NCI-H2081 treated with DMSO at 0.1 percent for 48 hours (cell line): ENCODE data around the gene TBL1X.
"Not testable (repeated sequence)": the region's sequence is repeated elsewhere in the genome, so short reads cannot be mapped to it uniquely, and the experiment has no call there.

Source experiments
- DNase-seq: peaks from one replicate; lab custom pipeline; 2025; lab: John Stamatoyannopoulos, UW

Gene TBL1X

DNA sequence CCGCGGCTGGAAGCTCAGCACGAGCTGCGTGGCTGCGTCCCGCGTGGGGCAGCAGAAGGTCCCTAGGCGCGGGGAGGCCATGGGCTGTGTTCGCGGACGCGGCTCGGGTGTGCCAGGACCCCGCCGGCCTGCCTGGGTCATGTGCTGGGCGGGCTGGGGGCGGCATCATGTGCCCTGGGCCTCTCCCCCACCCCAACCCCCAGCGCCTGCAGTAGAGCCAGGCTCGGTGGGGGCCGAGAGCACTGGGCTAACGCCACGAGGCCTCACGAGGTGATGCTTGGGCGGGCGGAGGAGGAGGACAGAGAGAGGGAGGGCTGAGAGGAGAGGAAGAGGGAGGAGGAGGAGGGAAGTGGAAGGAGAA lies 300.9 kb downstream of the TBL1X start, which contains the start of gene GPR143:
Gene GPR143 (minus strand): TSS at position 111 of the 361 bp plus-strand sequence. CDS start 30 bp downstream, at position 81.
- no peak for DNase-seq

DNA sequence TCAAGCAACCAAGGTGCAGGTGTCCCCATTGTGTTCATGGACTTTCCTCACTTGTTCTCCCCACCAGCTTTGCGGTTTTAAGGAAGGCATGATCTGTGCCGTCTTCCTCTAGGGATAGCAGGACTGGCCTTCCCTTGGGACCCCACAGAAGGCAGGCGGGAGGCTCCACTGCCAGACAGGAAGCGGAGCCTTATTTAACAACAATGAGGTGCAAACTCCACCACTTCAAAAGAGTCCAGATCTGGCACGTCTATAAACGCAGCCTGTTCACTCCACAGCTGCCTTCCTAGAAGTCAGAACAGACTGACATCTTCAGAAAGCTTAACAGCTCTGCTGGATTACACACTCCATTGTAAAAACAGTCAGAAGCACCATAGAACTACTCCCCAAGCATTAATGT lies 302.5 kb downstream of the TBL1X start:
- DNase-seq: no peak

DNA sequence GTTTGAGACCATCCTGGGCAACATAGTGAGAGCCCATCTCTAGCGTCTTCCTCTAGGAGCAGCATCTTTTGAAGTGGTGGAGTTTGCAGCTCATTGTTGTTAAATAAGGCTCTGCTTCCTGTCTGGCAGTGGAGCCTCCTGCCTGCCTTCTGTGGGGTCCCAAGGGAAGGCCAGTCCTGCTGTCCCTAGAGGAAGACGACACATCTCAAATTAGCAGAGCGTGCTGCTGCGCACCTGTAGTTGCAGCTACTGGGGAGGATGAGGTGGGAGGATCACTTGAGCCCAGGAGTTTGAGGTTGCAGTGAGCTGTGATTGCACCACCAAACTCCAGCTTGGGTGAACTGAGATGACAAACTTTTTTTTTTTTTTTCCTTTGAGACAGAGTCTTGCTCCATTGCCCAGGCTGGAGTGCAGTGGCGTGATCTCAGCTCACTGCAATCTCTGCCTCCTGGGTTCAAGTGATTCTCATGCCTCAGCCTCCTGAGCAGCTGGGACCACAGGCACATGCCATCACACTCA lies 303.5 kb downstream of the TBL1X start:
- not testable (repeated sequence) for DNase-seq

DNA sequence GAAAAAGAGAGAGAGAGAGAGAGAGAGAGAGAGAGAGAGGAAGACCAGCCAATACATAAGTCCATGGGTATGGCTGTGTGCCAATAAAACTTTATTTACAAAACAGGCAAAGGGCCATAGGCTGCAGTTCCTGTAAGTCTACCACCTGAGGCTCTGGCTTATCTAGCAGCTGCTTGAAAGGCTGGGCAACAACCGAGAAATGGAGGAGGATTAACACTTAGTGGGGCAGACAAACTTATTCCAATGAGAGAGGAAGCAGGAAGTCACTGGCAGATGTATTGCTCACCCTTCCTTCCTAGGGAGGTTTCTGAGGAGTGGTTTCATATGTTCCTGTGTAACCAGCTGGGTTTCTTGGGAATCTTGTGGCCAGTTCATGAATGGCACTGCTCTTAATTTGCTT lies 305.5 kb downstream of the TBL1X start:
- no peak for DNase-seq

DNA sequence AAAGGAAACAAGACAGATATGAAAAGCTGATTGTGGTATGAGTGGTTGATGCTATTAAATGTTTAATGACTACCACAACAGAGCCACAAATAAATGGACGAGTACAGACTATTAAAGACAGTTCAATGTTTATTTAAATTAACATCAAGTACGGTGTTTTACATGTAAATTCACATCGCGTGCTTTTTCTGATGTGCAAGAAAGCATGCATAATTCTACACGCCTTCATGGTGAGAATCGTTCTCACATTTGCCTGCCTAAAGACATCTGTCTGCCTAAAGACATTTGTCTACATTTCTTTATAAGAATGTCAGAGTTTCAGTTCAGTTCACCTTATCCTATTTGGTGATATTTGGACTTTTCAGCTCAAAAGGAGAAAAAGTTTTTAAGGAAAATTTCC lies 308.1 kb downstream of the TBL1X start:
- DNase-seq: no peak

DNA sequence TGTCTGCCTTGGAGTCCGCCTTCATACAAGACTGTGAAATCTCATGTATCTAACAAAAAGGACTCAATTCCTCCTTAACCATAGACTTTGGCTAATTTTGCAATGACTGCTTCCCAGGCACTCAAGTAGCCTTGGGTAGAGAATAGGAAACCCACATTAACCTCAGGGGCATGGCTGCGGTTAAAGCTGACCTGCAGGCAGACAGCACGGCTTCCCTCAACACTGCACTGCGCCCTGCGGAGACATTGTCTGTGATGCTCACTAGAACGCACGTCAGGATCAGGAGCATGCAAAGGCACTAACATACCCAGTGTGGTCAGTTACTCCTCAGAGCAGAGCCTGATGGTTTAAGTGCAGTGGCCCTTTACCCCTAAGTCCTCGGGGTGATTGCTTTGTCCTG lies 311.1 kb downstream of the TBL1X start:
- no peak for DNase-seq

DNA sequence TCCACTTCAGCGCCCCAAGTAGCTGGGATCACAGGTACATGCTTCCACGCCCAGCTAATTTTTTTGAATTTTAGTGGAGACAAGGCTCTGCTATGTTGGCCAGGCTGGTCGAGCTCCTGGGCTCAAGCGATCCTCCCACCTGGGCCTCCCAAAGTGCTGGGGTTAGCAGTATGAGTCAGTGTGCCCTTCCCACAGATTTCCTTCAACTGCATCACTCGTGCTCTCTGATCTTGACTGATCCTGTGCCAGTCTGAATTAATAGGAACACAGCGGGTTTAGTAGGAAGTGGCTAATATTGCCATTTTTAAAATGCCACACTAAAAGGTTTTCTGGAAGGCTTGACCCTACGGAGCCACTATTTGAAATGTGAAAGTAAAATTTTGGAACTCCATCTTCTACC lies 317.1 kb downstream of the TBL1X start:
- no peak for DNase-seq

DNA sequence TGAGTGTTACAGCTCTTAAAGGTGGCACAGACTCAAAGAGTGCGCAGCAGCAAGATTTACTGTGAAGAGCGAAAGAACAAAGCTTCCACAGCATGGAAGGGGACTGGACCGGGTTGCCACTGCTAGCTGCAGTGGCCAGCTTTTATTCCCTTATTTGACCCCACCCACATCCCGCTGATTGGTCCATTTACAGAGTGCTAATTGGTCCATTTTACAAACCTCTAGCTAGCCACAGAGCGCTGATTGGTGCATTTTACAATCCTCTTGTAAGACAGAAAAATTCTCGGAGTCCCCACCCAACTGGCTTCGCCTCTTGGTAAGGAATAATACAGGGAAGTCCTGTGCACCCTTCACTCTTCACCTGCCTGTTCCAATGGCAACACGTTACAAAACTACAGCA lies 319.5 kb downstream of the TBL1X start:
- no peak for DNase-seq

DNA sequence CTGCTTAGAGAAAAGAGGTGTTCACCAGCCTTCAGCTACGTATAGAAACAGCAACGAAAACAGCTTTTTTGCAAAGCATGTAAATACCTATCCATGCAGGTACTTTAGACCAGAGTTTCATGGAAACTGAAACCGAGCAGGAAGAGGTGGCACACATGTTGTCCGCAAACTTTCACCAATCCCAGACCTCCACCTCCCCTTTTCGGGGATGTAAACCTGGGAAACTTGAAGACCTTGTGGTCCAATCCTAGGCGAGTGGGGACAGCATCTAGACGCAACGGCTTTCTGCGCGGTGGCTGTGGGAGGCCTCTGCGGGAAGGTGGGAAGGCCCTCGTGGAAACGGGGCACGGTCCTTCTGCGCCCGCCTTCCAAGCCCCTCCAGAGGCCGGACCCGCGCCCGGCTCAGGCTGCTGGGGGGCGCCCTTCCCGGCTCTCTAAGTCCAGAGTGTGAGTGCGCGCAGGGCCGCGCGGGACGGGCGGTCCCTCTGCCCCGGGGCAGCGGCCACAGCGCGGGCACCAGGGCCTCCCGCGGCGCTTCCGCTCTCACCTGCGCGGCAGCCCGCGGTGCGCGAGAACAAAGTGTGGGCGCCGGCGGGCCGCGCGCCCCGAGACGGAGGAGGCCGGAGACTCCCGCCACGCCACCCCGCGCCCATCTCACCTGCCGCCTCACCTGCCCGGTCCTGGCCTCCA lies 320.5 kb downstream of the TBL1X start:
- no peak for DNase-seq

DNA sequence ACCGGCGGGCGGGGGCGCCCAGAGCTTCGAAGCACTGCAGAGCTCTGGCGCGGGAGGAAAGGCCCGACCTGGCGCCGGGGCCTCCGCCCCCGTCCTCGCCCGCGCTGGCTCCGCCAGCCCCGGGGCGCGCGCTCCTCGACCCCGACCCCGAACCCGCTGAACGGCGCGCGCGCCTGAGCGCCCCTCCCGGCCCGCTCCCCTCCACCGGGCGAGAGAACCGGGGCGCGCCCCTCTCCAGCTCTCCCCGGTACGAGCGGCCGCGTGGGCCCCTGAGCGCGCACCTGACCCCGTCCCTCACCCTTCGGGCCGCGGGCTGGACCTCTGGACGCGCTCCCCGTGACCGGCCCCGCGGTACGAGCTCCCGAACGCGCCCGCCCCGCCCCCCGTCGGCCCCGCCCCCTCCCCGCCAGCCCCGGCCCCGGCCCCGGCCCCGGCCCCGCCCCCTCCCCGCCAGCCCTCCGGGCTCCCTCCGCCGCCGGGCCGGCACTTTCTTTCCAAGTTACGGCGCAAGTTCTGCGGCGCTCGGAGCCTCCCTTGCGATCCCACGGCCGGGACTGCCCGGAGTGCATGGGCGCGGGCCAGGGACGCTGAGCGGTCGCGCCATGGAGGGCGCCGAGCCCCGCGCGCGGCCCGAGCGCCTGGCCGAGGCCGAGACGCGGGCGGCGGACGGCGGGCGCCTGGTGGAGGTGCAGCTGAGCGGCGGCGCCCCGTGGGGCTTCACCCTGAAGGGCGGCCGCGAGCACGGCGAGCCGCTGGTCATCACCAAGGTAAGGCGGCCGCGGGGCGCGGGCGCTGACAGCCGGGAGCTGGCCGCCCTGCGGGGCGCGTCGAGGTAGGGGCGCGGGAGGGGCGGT lies 321.3 kb downstream of the TBL1X start, which contains the start of gene SHROOM2:
Gene SHROOM2 (plus strand): TSS at position 486 of the 854 bp plus-strand sequence. CDS start 117 bp downstream, at position 603.
- no peak for DNase-seq

DNA sequence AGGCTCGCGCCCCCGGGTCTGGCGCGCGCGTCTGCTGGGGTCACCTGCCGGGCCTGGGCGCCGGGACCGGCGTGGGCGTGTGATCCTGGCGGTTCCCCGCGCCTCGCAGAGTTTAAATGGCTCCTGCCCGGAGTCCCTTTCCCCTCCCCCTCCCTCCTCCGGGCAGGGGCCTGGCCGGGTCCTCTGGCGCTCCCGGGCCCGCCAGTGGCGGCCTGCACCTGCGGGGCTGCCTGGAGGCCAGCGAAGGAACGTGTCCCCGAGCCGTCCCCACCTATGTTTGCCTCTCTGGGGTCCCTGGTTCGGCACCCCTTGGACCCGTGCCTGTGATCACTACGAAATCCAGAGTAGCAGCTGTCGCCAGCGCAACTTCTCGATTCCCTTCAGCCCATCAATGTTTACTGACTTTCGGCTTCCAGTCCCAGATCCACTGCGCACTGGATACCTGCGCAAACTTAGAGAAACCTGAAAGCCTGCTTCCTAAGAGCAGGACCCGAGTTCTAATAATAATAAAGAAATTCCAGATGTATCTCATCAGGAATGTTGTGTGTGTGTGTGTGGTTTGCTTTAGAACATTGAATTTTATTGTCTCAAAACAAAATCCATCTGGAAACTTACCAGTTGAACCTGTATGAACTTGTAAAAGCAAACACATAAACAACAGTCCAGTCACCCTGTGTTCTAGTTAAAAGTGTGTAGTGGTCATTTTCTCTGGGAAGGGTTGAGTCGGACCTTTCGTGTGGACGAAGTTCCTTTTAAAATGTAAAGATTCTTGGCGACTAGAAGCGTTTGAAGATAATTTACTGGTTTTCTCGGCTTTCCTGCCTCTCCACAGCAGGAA lies 322.2 kb downstream of the TBL1X start:
- DNase-seq: no peak

DNA sequence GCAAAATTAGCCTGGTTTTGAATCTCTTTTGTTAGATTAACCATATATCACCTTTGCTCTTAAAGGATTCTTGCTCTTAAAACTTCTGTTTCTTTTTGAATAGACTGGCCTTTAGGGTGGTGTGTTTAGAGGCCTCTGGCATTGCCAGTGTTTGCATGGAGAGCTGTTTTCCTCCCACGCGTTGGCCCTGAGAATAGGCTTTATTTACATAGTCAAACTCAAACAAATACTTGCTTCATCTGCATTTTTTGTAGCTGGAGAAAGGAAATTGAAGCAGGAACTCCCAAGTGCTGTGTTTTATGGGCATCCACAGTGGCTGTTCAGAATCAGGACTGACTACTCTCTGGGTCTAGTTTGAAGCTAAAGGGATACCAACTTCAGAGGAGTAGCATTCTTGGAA lies 324.1 kb downstream of the TBL1X start:
- DNase-seq: peak; percentile 15

DNA sequence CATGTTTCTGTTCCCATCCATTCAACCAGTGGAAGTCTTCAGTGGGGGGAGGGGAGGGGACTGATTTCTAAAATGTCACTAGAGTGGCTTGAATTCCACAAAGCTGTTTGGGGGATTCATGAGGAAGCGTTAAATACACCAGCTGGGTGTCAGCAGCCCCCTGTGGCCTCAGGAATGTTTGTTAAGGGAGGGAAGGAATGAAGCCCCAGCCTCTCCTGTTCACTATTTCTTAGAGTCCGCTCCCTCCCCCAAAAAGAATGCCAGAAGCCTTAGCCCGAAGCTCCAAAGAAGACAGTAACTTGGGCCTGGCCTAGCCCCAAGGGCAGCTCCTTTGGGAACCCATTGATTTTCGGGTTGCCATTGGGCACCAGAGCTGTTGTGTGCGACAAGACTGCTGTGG lies 324.7 kb downstream of the TBL1X start:
- DNase-seq: no peak
